HepG2 (cell line): ENCODE results near the gene AKIP1. TPM values are rescaled to one million over a fixed set of nuclear protein-coding genes. Genes with fewer than 3 reads are reported as not detected.

Experiments used
- ATAC-seq: fragments of 200-7000 bp; cut with Tn5 transposase; 3 replicates; pipeline ENCODE4 v1.9.1; 2020; ENCODE audit warnings: mild to moderate bottlenecking, moderate library complexity
- BruUV-seq: library from RNA; stranded (reverse); fragments of 400-500 nt; replicated peaks from 2 replicates; lab custom pipeline; 2021; lab: Mats Ljungman, UMichigan
- CTCF ChIA-PET: fragments of 300-600 bp; formaldehyde crosslinking; extraction: SDS; loops from one replicate; lab custom pipeline; 2021; ENCODE audit warnings: low total read pairs, inconsistent platforms, low intra/inter-chr PET ratio; lab: Yijun Ruan, JAX
- POLR2A ChIA-PET: fragments of 350-600 bp; sonication (Branson Sonifier 250); formaldehyde crosslinking; loops from one replicate; lab custom pipeline; 2020; ENCODE audit warnings: antibody characterized with exemption, inconsistent platforms; lab: Yijun Ruan, JAX
- DNase-seq: peaks from one replicate; pipeline ENCODE4 v3.0.0-alpha.2; 2015; ENCODE audit warnings: low spot score
- FAIRE-seq: peaks from 3 replicates; lab custom pipeline; 2011; peaks lifted over from hg19 to GRCh38; lab: Jason Lieb, UNC
- H2AFZ ChIP-seq: one replicate; pipeline ENCODE4 v1.6.1; 2011; ENCODE audit warnings: low read length, inconsistent platforms
- H3K27ac ChIP-seq: fragments of 300-600 bp; 3 replicates; pipeline ENCODE4 v1.8.0; 2011; ENCODE audit warnings: mixed run types, mild to moderate bottlenecking, mixed read lengths, low read length, inconsistent platforms; ENCODE audit not compliant: insufficient read depth; ENCODE audit errors: extremely low read length
- H3K27me3 ChIP-seq, 2 experiments: fragments of 200-600 bp in 1 of 2; 2 replicates in 1 of 2; 3 replicates in 1 of 2; pipeline versions ENCODE4 v1.6.0 to v1.8.0; 2011; ENCODE audit warnings: low read length in 2 of 2, mild to moderate bottlenecking in 2 of 2, moderate library complexity in 2 of 2, inconsistent platforms in 1 of 2; ENCODE audit not compliant: insufficient read depth in 2 of 2, control insufficient read depth in 1 of 2
- H3K36me3 ChIP-seq, 2 experiments: fragments of 200-600 bp in 1 of 2; replicated peaks in 1 of 2; 2 replicates in 1 of 2; 3 replicates in 1 of 2; pipeline versions ENCODE4 v1.5.1 to v1.8.0; 2011; ENCODE audit warnings: low read length in 2 of 2, inconsistent platforms in 1 of 2; ENCODE audit not compliant: insufficient read depth in 2 of 2, control insufficient read depth in 1 of 2
- H3K4me1 ChIP-seq: 2 replicates; pipeline ENCODE4 v1.5.1; 2012; ENCODE audit warnings: low read length, inconsistent platforms; ENCODE audit not compliant: insufficient read depth
- H3K4me2 ChIP-seq: 2 replicates; pipeline ENCODE4 v1.6.0; 2011; ENCODE audit warnings: low read depth, low read length, inconsistent platforms
- H3K4me3 ChIP-seq, 3 experiments: fragments of 200-600 bp in 1 of 3; sonication (generic), shearing (Covaris generic) in 1 of 3; replicated peaks in 1 of 3; 2 replicates each; pipeline ENCODE4 v1.5.1; 2011 to 2016; ENCODE audit warnings: low read length in 3 of 3, inconsistent platforms in 2 of 3, low read depth in 2 of 3, mild to moderate bottlenecking in 2 of 3, control low read depth in 1 of 3, mixed read lengths in 1 of 3; ENCODE audit not compliant: insufficient read depth in 1 of 3
- H3K79me2 ChIP-seq: one replicate; pipeline ENCODE4 v1.6.1; 2011; ENCODE audit warnings: low read length, inconsistent platforms; ENCODE audit not compliant: insufficient read depth
- H3K9ac ChIP-seq: 2 replicates; pipeline ENCODE4 v1.6.0; 2011; ENCODE audit warnings: mild to moderate bottlenecking, low read depth, low read length, inconsistent platforms; ENCODE audit not compliant: insufficient read depth
- H3K9me3 ChIP-seq: 2 replicates; pipeline ENCODE4 v1.5.1; 2012; ENCODE audit warnings: mild to moderate bottlenecking, low read length
- H4K20me1 ChIP-seq: 2 replicates; pipeline ENCODE4 v1.6.0; 2011; ENCODE audit warnings: inconsistent platforms, mild to moderate bottlenecking, low read length, moderate library complexity; ENCODE audit not compliant: insufficient read depth
- CREB1 ChIP-seq, 2 experiments: fragments of 450-650 bp in 1 of 2; IDR thresholded peaks; 2 replicates each; pipeline ENCODE4 v1.6.1; 2016 to 2017; ENCODE audit warnings: control low read depth in 1 of 2, mild to moderate bottlenecking in 1 of 2, missing compliant biosample characterization in 1 of 2, missing genetic modification characterization in 1 of 2
- DMTF1 ChIP-seq: sonication (generic); formaldehyde crosslinking; IDR thresholded peaks from 2 replicates; pipeline ENCODE4 v1.4.0; 2020; ENCODE audit warnings: mild to moderate bottlenecking, missing genetic modification reagents
- GZF1 ChIP-seq: sonication (generic); formaldehyde crosslinking; IDR thresholded peaks from 2 replicates; pipeline ENCODE4 v1.5.1; 2020; ENCODE audit warnings: mild to moderate bottlenecking, missing genetic modification reagents
- MAFF ChIP-seq: IDR thresholded peaks from 2 replicates; pipeline ENCODE4 v1.6.1; 2011; ENCODE audit warnings: low read depth, low read length, improper control_type of control experiment
- MAX ChIP-seq: IDR thresholded peaks from 2 replicates; pipeline ENCODE4 v1.6.1; 2012; ENCODE audit warnings: inconsistent platforms
- MTERF4 ChIP-seq: sonication (generic); formaldehyde crosslinking; IDR thresholded peaks from 2 replicates; pipeline ENCODE4 v1.8.0; 2023; ENCODE audit warnings: mild to moderate bottlenecking, missing genetic modification reagents
- PHF21A ChIP-seq: sonication (generic); formaldehyde crosslinking; IDR thresholded peaks from 2 replicates; pipeline ENCODE4 v1.5.0; 2020; ENCODE audit warnings: mild to moderate bottlenecking, missing genetic modification reagents
- SP2 ChIP-seq: sonication (generic); formaldehyde crosslinking; IDR thresholded peaks from 2 replicates; pipeline ENCODE4 v1.5.1; 2020; ENCODE audit warnings: mild to moderate bottlenecking, missing genetic modification reagents
- ZNF280D ChIP-seq: sonication (generic); formaldehyde crosslinking; IDR thresholded peaks from 2 replicates; pipeline ENCODE4 v1.5.1; 2020; ENCODE audit warnings: mild to moderate bottlenecking, missing genetic modification reagents
- ZNF740 ChIP-seq: sonication (generic); formaldehyde crosslinking; IDR thresholded peaks from 2 replicates; pipeline ENCODE4 v1.4.0; 2020; ENCODE audit warnings: missing genetic modification reagents
- ZNF788 ChIP-seq: sonication (generic); formaldehyde crosslinking; IDR thresholded peaks from 2 replicates; pipeline ENCODE4 v1.5.0; 2020; ENCODE audit warnings: mild to moderate bottlenecking, missing genetic modification reagents, borderline replicate concordance
- ZSCAN30 ChIP-seq: sonication (generic); formaldehyde crosslinking; IDR thresholded peaks from 2 replicates; pipeline ENCODE4 v1.5.0; 2020; ENCODE audit warnings: mild to moderate bottlenecking, missing genetic modification reagents
- WGBS: methylation state at CpG from one replicate; pipeline ENCODE4 v1.1.6; 2017; ENCODE audit warnings: low lambda C conversion rate; 5-methylcytosine and 5-hydroxymethylcytosine counted together
- in situ Hi-C: cut with HindIII; loops from 2 replicates; pipeline ENCODE4 v1.10.0; 2017; ENCODE audit warnings: low pct_unique_long_range_greater_than_20kb; ENCODE audit not compliant: extremely low pct_ligation_motif_present
- intact Hi-C: fragments of 100-400 bp; cut with micrococcal nuclease; formaldehyde crosslinking; loops from one replicate; pipeline ENCODE4 v1.10.0; 2022; ENCODE audit not compliant: unreplicated experiment
- polyA plus RNA-seq, 8 experiments: library from polyadenylated mRNA; depleted of rRNA in 3 of 8; stranded (reverse) in 7 of 8; unstranded in 1 of 8; fragments of >200 nt; fragmentation: Illumina TruSeq in 4 of 8; extraction: Trizol in 4 of 8; gene quantifications; 2 replicates each; pipeline versions ENCODE4 v1.2.1 to v1.2.3, GENCODE V29; 2011 to 2016; ENCODE audit warnings: low read depth in 4 of 8, missing spikeins in 1 of 8, mixed read lengths in 1 of 8; ENCODE audit not compliant: insufficient read depth in 1 of 8
- total RNA-seq, 5 experiments: library from RNA; depleted of rRNA; stranded (reverse); fragments of >200 nt; fragmentation: Illumina TruSeq; extraction: Trizol; gene quantifications; 2 replicates each; pipeline ENCODE4 v1.2.3, GENCODE V29; 2016; ENCODE audit warnings: low read depth in 1 of 5

The AKIP1 gene
- total and polyA plus RNA-seq, 2 of the 13 experiments (the other 11 are each of a cell fraction or from before 2014, with no cell fraction given) = 10.0 to 20.3 TPM

- Histone ChIP-seq H3K27me3 (no peaks in the 10 kb centered on the region), H3K27ac (peak within 1 kb of the TSS; percentile 88), H3K9ac (peak within 1 kb of the TSS; percentile 86), H3K9me3 (no peaks in the 10 kb centered on the region), H3K4me3 (peak within 1 kb of the TSS; percentile 86 to 93 (median 89)), H4K20me1 (no peaks in the 10 kb centered on the region), H3K4me2 (peak within 1 kb of the TSS; percentile 84), H2AFZ (no peak within 1 kb of the TSS), H3K4me1 (peaks cover 19% of the 10 kb centered on the region), H3K36me3 (no peaks in the 10 kb centered on the region), H3K79me2 (peaks cover 11% of the 10 kb centered on the region)
- 0% methylated on average over 2 of the region's 67 CpGs for WGBS
- in situ Hi-C loops (loop anchor here (25.0 kb wide), 1 partner anchor 277 kb away; the partner anchor contains the start of genes RPL27A and TRIM66), intact Hi-C loops (loop anchor here (1.0 to 5.0 kb wide), 3 partner anchors 54 to 277 kb away; partner anchors contain the start of gene AKIP1)
- BruUV-seq = TSS peak; percentile 80
- FAIRE-seq (peak; percentile 23), DNase-seq (peak; percentile 84), ATAC-seq (peak; percentile 92)
- ChIA-PET CTCF (no interaction called here), POLR2A (interaction anchor here (0.6 to 2.0 kb wide), 18 partner anchors 11 to 1844 kb away, joined by 3 to 12 read pairs (median 4); partner anchors contain the start of genes AKIP1, EIF4G2, RPL27A and TRIM66)
- no peak for TF ChIP-seq GZF1 (CRISPR knock-in tag)
- peak; percentile 70; the same call in 1 of the 2 replicates for TF ChIP-seq ZNF788
- peak; percentile 86 for TF ChIP-seq CREB1 (IDR thresholded peaks at IDR 0.05)
- TF ChIP-seq CREB1 (CRISPR knock-in tag; IDR thresholded peaks at IDR 0.05) = peak; percentile 95
- TF ChIP-seq MAFF = no peak
- TF ChIP-seq DMTF1 (CRISPR knock-in tag) = no peak
- TF ChIP-seq ZNF740 (CRISPR knock-in tag) = no peak
- peak; percentile 77 for TF ChIP-seq SP2 (CRISPR knock-in tag)
- TF ChIP-seq ZSCAN30 = no peak
- 0 out of 2 replicates have a peak, but pooled peaks have one; percentile 63 for TF ChIP-seq ZNF280D (CRISPR knock-in tag)
- TF ChIP-seq PHF21A (CRISPR knock-in tag) = peak; percentile 95
- peak; percentile 73 for TF ChIP-seq MAX
- peak; percentile 83 for TF ChIP-seq MTERF4 (CRISPR knock-in tag)
These were observed 53.6 kb downstream of the AKIP1 start, which contains the start of gene TMEM9B for GRCh38 chr11:8964324-8965320. TMEM9B (minus strand) TSS chr11:8964442; CDS start chr11:8964313, 129 bp downstream.
